NCI-H345 (cell line): ENCODE results near the gene SERPINE1.

Source experiments
- DNase-seq: peaks from one replicate; lab custom pipeline; 2025; lab: John Stamatoyannopoulos, UW

SERPINE1 gene

DNA sequence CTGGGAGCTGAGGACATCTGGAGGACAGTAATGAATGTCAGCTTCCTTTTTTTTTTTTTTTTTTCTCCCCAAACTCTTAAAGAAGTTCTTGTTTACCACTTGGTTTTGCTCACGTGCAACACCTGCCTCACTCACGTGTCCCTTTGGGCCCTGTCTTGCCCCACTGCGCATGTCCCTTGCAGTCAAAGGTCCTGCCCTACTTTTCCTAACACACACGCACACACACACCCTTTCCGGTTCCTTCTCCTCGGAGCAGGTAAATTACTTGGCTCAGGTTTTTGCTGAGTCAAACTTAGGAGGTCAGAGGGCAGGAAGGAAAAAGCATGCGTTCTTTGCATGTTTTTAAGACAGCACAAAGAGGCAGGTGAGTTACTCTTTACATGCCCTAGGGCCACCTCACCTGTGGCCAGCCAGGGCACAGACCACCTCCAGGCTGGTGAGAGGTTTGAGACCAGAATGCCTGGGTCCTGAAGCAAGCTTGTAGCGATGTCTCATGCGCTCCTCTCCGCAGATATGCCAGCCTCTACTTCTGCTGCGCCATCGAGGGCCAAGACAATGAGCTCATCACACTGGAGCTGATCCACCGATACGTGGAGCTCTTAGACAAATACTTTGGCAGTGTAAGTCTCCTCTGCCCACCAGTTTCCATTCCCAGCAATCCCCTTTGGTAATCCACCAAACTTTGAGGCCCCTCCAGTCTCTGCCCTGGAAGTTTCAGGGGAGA lies 30.1 kb downstream of the SERPINE1 start:
- DNase-seq: no peak

DNA sequence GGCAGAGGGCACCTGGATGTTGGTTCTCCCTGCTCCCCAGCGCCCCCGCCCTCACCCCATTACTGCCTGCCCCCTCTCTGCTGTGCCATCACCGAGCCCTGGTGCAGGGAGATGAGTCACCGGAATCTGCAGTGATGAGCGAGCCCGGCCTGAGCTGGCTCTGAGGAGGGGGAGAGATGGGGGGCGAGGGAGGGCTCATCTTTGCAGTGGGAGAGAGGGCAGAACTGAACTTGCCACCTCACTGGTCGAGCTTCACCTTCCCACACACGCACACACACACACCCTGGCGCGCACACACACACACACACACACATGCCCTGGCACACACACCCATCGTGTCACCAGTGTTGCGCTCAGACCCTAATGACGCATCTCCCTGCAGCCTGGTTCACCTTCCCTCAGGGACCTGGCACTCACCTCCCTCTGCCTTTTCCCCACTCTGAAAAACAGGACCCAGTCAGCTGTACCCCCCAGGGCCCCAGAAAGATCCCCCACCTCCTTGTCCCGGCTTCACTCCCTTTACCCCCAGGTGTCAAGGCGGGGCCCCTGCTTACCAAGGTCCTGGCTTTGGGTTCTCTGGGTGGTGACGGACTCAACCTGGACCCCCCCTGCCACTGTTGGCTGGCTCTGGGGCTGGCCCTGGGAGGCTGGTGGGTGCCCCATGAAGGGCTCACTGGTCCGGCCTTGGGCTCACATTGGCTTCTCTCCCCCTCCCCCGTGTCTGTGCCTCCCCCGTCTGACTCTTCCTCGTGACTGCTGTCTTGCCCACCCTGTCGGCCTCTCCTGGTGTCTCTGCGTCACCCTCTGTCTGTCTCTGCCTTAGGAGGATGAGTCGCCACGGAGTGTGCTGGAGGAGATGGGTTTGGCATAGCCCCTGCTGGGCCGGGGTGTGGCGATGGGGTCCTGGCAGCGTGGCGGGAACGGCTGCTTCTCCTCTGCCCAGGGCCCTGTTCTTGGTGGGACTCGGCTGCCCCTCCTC lies 33.1 kb downstream of the SERPINE1 start:
- DNase-seq: no peak

DNA sequence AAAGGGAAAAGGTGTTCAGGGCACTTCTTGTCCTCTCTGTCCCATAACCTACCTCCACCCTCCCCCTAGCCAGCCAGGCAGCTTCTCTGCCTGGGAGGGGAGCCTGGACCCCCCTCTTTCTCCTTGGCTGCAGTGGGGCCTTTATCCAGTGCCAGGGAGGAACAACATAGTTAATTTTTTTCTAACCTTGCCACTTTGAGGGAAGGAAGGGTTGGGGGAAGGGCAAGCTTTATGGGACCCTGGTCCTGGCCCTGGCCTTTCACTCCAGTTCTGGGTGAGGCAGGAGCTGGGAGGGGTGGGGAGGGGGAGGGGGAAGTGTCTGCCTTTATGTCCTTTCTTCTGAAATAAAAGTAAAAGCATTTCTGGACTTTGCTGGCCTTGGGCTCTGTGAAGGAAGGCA lies 34.0 kb downstream of the SERPINE1 start:
- DNase-seq: no peak

DNA sequence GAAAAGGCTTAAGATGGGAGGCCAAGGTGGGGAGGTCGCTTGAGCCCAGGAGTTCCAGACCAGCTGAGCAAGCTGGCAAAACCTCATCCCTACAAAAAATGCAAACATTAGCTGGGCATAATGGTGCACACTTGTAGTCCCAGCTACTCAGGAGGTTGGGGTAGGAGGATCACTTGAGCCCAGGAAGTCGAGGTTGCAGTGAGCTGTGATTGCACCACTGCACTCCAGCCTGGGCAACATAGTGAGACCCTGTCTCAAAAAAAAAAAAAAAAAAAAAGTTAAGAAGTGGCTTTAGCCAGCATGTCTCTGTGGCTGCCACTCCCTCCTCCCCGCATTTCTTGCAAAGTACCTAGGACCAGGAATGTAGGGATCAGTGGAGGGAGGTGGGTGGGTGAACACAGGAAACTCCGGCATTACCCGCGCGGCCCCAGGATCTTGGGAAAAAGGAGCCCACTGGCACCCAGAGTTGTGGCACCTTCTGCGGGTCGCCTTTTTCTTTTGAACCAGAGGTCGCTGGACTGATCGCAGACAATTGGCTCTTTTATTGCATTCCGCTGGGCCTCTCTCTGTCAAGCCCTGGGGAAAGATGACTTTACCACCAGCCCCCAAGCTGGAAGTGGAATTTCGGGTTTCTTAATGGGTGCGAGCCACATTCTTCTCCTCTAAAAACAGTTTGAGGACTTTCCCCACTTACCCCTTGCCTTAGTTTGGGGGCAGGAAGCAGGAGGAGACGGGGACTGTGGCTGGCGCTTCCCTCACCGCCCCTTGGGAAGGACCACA lies 35.0 kb downstream of the SERPINE1 start:
- no peak for DNase-seq

DNA sequence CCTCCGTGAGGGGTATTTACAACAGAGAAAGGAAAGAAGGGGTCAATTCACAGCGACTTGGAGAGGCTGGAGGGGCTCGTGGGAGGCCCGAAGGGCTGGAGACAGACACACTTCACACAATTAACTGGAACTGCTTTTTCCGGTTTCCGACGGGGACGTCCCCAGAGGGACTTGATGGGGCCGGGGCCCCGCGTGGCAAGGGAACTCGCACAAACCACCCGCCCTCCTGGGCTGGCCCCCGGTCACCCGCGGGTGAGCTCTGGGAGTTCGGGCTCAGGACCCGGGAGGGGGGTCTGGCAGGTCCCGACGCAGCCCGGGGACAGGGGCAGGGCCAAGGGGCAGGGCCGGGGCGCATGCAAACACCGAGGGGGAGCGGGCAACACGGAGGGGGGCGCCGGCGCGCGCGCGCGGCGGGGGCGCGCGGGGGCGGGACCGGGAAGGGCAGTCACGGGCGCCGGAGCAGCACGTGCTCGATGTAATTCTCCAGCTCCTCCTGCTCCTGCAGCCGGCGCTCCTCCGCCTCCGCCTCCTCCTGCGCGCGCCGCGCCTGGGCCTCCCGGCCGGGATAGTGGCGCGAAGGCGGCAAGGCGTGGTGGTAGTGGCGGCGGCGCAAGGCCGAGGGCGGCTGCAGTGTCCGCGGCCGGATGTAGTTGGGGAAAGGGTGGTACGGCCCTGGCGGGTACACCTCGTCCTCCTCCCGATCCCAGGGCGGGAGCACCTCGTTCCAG lies 35.8 kb downstream of the SERPINE1 start:
- peak; percentile 76 for DNase-seq

DNA sequence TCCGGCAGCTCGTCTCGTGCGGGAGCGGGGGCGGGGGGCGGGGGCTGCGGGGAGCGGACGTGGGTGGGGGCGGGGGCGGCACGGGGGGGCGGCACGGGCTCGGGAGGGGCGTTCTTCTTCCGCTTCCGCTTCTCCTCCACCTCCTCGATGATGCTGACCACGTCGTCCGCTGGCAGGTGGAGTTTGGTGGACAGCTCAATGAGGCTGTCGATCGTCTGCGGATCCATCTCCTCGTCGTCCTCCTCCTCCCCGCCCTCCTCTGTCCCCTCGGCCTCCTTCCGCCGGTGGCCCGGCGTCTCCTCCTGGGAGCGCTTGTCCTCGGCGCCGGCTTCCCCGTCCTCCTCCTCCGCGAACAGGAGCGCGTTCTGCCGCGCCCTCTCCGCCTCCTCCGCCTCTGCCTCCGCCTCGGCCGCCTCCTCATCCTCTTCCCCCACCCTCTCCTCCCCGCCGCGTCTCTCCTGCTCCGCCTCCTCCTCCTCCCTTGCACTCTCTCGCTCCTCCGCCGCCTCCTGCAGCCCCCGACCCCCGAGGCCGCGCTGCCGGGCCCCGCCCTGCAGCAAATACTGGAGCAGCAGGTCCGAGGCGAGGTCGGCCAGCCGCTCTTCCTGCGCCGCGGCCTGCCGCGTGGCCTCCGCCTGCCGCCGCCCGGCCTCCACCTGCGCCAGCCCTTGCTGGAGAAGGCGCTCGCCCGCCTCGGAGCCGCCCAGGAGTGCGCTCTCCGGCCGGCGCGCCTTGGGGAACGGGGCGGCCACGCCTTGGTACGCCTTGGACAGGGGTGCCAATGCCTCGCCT lies 36.6 kb downstream of the SERPINE1 start:
- peak; percentile 76 for DNase-seq

DNA sequence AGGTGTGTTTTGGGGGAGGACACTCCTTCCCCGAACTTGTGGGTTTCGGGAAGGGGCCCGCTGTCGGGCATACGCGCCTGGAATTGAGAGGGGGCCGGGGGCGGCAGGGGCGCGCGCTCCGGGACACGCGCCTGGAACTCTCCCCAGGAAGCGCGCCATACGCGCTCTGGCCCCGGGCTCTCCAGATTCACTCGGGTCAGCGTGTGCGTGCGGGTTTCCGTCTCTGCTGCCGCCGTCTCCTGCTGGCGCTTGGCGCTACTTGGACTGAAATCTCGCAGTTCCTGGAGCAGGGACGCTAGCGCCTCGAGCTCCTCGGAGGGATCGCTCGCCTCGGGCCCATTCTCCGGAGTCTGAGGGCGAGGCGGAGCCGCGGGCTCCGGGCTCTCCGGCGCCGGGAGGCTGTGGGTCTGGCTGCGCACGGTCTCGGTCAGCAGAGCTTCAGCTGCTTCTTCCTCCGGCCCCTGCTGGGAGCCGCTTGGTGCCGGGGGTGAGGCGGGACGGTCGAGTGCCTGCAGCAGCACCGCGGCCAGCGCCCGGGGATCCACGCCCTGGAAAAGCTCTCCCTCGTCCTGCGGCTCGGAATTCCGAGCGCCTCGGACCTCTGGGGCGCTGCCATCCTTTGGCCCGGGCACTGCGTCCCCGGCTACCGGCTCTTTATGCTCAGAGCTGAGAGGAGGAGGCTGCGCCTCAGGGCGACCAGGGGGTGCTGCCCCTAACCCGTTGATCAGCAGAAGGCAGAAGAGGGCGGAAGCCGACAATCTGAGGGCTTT lies 37.4 kb downstream of the SERPINE1 start:
- no peak for DNase-seq

DNA sequence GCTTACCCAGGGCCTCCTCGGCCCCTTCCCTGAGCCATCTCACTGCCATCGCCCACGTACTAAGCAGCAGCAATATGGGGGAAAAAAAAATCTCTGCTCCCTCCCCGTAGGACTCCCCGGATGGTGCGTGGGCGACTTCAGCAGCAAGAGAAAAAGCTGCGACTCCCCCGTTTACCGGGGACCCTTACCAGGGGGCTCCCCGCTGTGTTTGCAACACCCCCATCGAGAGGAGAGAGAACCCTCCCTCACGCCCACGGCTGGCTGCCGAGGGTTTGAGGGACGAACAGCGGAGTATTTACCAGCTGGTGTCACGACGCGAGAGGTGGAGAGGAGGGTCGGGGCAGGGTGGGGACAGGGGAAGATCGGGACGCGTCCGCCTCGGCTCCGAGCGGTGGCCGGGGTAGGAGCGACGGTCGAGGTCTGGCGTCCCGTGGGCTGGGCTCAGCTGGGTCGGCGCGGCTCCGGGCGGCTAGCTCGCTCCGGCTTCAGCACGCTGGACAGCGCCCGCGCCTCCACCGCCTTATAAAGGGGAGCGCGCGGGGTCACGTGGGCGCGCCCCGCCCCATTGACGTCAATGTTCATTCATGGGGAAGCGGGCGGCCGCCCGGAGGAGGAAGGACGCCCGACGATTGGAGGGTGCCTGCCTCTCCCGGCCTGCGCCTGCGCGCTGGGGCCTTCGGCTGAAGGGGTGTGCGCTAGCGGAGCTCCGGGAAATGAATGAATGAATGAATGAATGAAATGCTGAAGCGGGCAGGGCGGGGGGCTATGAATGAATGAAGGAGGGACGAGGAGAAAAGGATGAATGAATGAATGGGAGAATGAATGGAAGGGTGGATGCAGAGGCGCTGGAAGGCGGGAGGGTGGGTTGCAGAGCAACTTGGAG lies 38.4 kb downstream of the SERPINE1 start, which contains the start of gene VGF:
VGF (minus strand) TSS at position 495 of the 883 bp plus-strand sequence. CDS start 726 bp downstream, outside the sequence.
- DNase-seq: peak; percentile 95

DNA sequence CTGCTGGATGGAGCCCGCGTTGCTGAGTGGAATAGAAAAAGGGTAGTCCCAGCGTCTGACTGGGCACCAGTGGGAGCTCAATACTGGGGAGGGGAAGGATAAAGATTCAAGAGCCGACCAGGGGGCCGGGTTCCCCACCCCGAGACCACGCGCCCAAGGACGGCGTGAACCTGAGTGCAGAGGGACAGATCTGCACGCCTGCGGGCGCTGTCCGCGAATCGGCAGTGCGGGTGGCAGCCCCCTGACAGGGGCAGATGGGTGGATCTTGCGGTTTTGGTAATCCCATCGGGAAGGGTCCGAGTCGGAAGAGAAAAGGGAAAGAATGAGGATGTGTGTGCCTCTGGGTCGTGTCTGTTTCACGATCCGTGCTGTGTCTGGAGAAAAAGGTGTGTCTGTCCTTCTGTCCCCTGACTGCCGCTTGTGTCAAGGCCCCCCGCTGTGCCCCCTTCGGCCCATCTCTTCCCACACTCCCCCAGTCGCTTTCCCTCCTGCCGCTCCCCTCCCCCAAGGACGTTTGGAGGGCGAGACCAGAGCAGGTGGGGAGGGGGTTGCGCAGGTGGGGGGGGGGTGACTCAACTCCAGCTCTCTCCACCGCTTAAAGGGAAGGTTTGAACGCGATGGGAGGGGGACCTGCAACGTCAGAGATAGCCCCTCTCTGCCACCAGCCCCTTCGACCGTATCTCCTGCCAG lies 39.2 kb downstream of the SERPINE1 start:
- DNase-seq: no peak

DNA sequence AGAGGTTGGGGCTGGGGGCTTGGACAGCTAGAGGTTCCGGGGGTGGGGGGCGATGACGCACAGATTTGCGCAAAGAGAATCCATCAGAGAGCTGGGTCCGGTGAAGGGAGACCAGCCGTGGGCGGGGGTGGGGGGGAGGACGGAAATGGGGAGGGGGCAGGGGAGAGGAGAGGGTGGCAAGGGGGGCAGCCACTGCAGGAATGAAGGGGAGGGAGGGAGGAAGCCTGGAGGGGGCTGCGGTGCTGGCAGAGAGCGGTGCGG lies 39.7 kb downstream of the SERPINE1 start:
- DNase-seq: no peak

DNA sequence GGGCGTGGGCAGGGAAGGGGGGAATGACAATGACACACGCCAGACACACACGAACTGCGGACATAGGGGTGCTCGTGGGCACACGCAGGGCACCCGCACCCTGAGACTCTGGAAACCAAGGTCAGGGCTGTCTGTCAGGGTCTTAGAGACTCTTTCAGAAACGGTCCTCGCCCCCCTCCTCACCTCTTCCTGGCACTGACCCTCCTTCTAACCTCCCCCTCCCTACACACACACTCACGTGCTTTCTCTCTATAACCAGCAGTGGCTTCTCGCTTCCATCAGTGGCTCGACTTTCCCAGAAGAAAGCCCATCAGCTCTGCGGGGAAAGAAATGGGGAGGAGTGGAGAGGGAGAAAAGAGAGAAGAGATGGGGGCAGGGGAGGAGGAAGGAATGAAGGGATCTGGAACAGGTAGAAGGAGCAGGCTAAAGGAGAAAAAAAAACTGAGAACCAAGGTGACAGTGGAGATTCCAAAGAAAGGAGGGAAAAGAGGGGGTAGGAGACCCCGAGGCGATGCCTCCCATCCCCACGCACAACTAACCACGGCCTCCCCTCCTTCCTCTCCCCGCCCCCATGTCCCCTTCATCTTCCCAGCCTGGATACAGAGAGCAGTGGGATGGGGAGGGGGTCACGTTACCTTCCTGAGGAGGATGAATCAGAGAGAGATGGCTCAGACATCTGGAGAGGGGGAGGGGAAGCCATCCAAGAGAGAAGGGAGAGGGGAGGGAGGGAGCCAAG lies 40.2 kb downstream of the SERPINE1 start:
- no peak for DNase-seq

DNA sequence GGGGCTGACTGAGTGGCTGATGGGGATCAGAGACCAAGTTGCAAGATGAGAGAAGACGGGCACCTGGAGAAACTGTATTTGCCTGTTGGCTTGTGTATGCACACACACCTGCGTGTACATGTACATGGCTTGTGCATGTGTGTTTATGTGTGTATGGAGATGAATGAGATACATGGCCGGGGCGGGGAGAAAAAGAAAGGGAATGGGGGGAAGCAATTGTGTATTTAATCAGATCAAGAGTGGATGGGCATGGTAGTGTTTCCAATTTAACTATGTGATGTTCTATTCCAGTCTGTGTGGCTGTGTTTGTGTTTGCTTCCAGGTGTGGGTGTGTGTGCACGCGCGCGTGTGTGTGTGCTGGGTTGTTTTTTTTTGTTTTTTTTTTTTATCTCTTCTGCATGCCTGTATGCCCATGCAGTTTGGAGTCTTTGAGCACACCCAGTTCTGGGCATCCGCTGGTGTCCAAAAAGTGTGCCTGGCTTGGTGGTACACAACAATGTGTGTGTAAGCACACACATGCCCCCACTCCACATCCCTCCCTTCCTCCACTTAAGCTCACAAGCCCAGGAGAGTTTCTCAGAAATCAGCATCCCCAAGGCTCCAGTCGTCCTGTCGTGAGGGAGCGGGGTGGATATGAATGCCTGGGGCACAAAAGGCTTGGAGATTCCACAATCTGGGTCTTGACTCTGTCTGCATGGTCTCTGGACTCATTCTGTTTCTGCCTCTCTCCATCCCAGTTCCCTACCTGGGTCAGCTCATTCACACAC lies 40.9 kb downstream of the SERPINE1 start:
- DNase-seq: no peak

DNA sequence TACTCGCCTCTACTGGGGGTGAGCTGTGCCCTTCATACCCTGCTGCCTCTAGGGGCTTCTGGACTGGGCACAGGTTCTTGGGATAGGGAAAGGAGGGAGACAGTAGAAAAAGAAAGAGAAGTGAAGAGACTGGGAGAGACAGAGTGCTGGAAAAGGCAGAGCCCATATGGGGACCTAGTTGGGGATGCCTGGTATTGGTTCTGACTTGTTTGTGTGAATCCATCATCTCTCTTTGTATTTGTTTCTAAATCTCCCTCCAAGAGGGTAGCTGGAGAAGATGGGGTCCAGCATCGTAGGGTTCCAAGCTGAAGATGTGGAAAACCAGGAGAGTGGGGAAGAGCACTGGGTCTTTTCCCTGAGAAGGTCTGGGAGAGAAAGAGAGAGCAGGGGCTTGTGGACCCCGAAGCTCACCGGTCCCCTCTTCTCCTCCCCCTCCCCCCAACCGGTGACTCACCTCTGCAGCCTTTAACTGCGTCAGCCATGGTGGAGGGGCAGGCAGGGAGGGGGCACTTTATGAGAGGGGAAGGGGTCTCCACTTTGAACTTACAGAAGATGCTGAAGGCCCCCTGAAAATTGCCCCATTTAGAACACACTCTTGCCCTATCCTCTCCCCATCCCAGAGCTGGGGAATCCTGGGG lies 41.6 kb downstream of the SERPINE1 start:
- no peak for DNase-seq

DNA sequence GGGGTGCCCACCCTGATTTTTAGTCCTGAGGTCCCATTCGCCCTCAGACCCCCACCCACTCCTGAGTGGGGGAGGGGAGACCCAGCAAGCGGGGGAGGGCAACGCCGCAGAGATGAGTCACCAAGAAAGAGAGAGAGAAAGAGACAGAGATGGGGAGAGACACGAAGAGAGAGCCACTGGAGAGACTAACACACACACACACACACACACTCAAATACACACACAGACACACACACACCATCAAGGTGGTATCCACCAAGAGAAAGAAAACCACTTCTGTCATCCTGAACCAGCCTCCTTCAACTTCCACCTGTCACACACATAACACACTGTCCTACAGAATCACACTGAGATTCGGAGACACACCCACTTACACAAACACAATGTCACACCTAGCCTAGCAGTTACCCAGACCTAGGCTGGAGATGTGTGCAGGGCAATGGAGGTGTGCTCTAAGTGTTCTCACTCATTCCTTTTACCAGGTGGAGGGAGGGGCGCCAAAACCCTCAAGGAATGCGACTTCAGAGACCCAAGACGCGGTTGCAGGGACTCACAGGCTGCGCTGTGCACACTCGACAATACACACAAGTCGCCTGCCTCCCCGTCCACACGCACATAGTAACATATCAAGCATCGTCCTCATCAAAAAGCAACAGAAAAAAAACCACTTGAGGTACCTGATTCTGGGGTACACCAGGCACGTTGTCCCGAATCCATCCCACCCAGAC lies 42.4 kb downstream of the SERPINE1 start:
- DNase-seq: no peak

DNA sequence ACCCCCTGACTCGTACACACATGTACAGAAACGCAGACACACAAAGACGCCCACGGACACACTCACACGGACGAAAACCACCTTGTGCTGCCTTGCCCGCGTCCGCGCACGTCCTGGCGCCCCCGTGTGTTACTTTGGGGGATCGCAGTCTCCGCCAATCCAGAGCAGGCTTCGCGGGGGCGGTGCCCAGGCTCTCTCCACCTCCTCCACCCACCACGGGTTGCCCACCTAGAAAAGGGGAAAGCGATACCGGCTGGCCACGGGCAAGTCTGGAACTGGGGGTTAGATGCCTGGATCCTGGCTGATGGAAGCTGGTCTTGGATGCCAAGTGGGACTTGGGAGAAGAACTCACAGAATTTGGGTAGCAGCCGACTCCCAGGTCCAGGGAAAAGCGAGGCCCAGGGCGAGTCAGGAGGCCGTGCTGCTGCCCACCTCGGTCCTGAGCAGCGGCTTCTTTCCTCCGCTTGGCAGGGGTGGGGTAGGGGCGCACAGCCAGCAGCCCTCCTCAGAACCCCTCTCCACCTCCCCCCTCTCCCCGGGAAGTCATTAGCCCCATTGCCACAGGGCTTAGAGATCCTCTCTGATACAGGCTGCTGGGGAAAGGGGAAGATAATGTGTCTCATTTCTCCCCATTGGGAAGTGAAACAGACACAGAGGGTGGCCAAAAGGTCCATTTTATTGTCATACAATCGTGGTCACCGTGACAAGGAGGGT lies 43.1 kb downstream of the SERPINE1 start:
- DNase-seq: peak; percentile 66
